Measurements from ENCODE around the gene CUBN. TPM values are rescaled to one million over a fixed set of nuclear protein-coding genes. Genes with fewer than 3 reads are reported as not detected.

The CUBN gene
- total RNA-seq, 1 experiment from 2014 or later: 1.3 TPM

- H3K4me1 ChIP-seq (ENCODE audit: control insufficient read depth, insufficient read depth, low read length): peaks cover 9% of the 10 kb centered on the region
- no peaks in the 10 kb centered on the region for H3K36me3 ChIP-seq (ENCODE audit: control insufficient read depth, insufficient read depth, low read length)
- no TSS peak for BruUV-seq (replicated peaks)
- intact Hi-C loops (cut with micrococcal nuclease; ENCODE audit: unreplicated experiment) (loop anchor here (10.0 kb wide), 1 partner anchor 120 kb away; no protein-coding TSS in a partner anchor), in situ Hi-C loops (cut with HindIII; ENCODE audit: low pct_unique_long_range_greater_than_20kb, low sequenced_read_pairs) (no loop called here)
- CTCF ChIA-PET: no interaction called here
- no peaks in the 10 kb centered on the region for H3K27me3 ChIP-seq (ENCODE audit: control insufficient read depth, insufficient read depth, low read length)
- H3K9me3 ChIP-seq (ENCODE audit: control insufficient read depth, insufficient read depth, low read depth, low read length): no peaks in the 10 kb centered on the region
- POLR2A ChIA-PET: interaction anchor here (0.8 kb wide), 1 partner anchor 178 kb away, joined by 3 read pairs; no protein-coding TSS in a partner anchor
- peak overlapping the region; percentile 87 for H3K27ac ChIP-seq (ENCODE audit: low read length)
- no peak for ATAC-seq
- TF ChIP-seq REST (IDR thresholded peaks at IDR 0.05; ENCODE audit: insufficient read depth in 1 of 2, low read depth in 2 of 2, low read length in 1 of 2) (no peak), TCF7L2 (IDR thresholded peaks at IDR 0.05; ENCODE audit: low read depth, low read length) (no peak), SIN3A (IDR thresholded peaks at IDR 0.05; ENCODE audit: borderline replicate concordance, insufficient read depth, low read depth, low read length) (no peak), CTCF (IDR thresholded peaks at IDR 0.05) (no peak), POLR2AphosphoS5 (IDR thresholded peaks at IDR 0.05; ENCODE audit: low read depth, low read length) (no peak)
- no peak for DNase-seq (ENCODE audit: low read depth, low spot score)
- H3K4me3 ChIP-seq (ENCODE audit: low read depth in 2 of 2, low read length in 2 of 2): no peak overlapping the region
Measured at GRCh38 chr10:16845248-16845647, 284.4 kb downstream of the CUBN start.

DNA sequence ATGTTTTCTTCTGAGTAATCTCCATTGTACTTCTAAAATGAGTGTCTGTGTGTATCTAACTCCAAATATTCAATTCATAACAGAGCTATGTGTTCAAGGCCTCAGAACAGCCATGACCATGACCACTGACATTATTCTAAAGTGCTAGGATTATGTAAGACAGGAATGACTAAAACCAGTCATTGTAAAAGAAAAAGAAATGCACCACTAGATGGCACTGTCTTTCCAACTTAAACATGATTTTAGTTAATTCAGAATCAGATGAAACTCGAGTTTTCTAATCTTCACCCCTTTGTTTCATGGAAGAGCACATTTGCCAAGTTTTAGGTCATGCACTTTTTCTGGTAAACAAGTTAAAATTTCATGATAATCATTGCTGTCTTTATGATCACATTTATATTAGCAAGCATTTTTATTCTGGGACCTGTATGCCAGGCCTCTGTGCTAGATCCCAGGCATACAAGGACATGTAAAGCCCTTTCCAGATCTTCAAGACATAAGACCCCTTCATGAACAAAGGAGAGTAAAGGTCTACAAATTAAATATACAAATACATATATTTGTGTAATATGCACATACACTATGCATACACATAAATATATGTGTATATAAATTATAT is 286.2 kb downstream of the CUBN start:
- Histone ChIP-seq H3K4me1 (ENCODE audit: control insufficient read depth, insufficient read depth, low read length) (peaks cover 9% of the 10 kb centered on the region), H3K27me3 (ENCODE audit: control insufficient read depth, insufficient read depth, low read length) (no peaks in the 10 kb centered on the region), H3K36me3 (ENCODE audit: control insufficient read depth, insufficient read depth, low read length) (no peaks in the 10 kb centered on the region), H3K27ac (ENCODE audit: low read length) (peak overlapping the region; percentile 75), H3K9me3 (ENCODE audit: control insufficient read depth, insufficient read depth, low read depth, low read length) (no peaks in the 10 kb centered on the region), H3K4me3 (ENCODE audit: low read depth in 2 of 2, low read length in 2 of 2) (no peak overlapping the region)
- in situ Hi-C loops (cut with HindIII; ENCODE audit: low pct_unique_long_range_greater_than_20kb, low sequenced_read_pairs): no loop called here
- ATAC-seq (peak; percentile 88), DNase-seq (ENCODE audit: low read depth, low spot score) (peak; percentile 54)
- ChIA-PET CTCF (no interaction called here), POLR2A (no interaction called here)
- intact Hi-C loops (cut with micrococcal nuclease; ENCODE audit: unreplicated experiment): loop anchor here (5.0 to 10.0 kb wide), 3 partner anchors 49 to 414 kb away; no protein-coding TSS in a partner anchor
- TF ChIP-seq TCF7L2 (IDR thresholded peaks at IDR 0.05; ENCODE audit: low read depth, low read length) (no peak), CTCF (IDR thresholded peaks at IDR 0.05) (peak; percentile 43; the same call in 1 of the 2 replicates), SIN3A (IDR thresholded peaks at IDR 0.05; ENCODE audit: borderline replicate concordance, insufficient read depth, low read depth, low read length) (no peak), POLR2AphosphoS5 (IDR thresholded peaks at IDR 0.05; ENCODE audit: low read depth, low read length) (no peak), REST (IDR thresholded peaks at IDR 0.05; ENCODE audit: insufficient read depth in 1 of 2, low read depth in 2 of 2, low read length in 1 of 2) (no peak)
- no TSS peak for BruUV-seq (replicated peaks)

All from Panc1 (cell line).